ENCODE measurements around the gene COG4.
A peak's percentile ranks its signal among the peaks of the same experiment; 100 is the strongest.

COG4 gene

DNA sequence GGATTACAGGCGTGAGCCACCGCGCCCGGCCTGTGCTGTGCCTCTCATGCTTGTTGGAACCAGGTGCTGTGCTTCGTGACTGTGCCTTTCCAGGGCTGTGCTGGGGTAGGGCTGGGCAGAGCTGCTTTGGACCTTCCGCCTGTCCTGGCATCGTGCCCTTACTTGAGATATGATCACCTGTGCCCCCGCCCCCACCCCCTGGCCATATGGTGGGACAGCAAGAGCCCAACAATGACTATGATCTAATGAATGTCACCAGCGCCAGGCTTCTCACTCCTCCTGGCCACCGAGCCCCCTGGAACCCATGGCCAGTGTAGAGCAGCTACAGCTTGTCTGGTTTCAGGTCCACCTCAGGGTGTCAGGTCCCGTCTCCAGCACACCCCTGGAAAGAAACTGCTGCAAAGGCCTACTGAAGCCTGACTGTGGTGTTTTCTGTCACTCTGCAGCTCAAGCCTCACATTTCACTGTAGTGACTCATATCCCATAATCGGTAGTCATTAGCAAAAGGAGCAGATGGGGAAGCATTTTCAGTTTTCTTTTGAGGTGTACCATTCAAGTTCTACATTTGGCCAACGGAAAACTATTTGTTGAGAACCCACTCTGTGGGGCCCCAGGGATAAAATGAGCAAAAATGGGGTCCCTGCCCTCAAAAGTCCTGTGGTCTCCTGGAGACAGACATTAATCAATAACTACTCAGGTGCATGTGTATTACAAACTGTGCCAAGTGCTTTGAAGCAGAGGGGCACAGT, 46.9 kb downstream of the COG4 start:
- DNase-seq (ENCODE audit: low spot score) = peak; percentile 92
- ChIA-PET CTCF (interaction anchor here (0.5 to 0.6 kb wide), 2 partner anchors 50 to 92 kb away, joined by 4 to 5 read pairs; no protein-coding TSS in a partner anchor), POLR2A (ENCODE audit: low non-redundant PET) (interaction anchor here (0.6 kb wide), 1 partner anchor 12 kb away, joined by 5 read pairs; no protein-coding TSS in a partner anchor)
- H3K27ac ChIP-seq = peak overlapping the region; percentile 91
- TF ChIP-seq CTCF (conservative IDR thresholded peaks at IDR 0.05; ENCODE audit: low read depth) = no peak

DNA sequence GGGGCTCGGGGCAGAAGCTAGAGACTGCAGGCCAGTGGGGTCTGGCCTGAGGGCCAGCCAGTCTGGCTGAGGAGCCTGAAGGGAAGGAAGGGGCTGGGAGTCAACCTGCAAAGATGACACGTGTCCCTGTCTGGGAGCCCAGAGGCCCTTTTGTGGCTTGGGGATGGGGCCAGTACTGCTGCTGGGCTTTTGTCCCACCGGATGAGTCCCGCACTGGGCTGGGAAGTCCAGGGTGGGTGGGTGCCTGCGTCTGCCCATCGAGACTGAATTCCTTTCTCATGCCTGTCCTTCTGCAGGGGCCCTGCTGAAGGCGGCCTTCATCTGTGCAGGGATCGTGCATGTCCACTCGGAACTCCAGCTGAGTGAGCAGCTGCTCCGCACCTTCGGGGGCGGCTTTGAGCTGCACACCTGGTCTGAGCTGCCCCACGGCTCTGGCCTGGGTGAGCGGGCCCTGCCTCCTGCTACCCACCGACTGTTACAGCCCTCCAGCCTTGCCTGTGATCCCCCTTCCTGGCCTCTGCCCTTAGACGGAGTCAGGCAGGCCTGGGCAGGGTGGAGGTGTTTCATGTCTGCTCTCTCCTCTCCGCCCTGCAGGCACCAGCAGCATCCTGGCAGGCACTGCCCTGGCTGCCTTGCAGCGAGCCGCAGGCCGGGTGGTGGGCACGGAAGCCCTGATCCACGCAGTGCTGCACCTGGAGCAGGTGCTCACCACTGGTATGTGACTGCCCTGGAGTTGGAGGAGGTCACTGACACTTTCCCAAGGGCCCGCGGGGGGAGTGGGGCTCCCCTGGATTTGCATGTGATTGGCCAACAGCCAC, 48.1 kb downstream of the COG4 start:
- ChIA-PET POLR2A (ENCODE audit: low non-redundant PET) (no interaction called here), CTCF (no interaction called here)
- no peak for TF ChIP-seq CTCF (conservative IDR thresholded peaks at IDR 0.05; ENCODE audit: low read depth)
- H3K27ac ChIP-seq = peak overlapping the region; percentile 91
- DNase-seq (ENCODE audit: low spot score) = no peak

GRCh38 chr16:70474320-70475053, 48.9 kb downstream of the COG4 start:
- ChIA-PET CTCF (no interaction called here), POLR2A (ENCODE audit: low non-redundant PET) (no interaction called here)
- DNase-seq (ENCODE audit: low spot score) = no peak
- peak overlapping the region; percentile 91 for H3K27ac ChIP-seq
- TF ChIP-seq CTCF (conservative IDR thresholded peaks at IDR 0.05; ENCODE audit: low read depth) = no peak

DNA sequence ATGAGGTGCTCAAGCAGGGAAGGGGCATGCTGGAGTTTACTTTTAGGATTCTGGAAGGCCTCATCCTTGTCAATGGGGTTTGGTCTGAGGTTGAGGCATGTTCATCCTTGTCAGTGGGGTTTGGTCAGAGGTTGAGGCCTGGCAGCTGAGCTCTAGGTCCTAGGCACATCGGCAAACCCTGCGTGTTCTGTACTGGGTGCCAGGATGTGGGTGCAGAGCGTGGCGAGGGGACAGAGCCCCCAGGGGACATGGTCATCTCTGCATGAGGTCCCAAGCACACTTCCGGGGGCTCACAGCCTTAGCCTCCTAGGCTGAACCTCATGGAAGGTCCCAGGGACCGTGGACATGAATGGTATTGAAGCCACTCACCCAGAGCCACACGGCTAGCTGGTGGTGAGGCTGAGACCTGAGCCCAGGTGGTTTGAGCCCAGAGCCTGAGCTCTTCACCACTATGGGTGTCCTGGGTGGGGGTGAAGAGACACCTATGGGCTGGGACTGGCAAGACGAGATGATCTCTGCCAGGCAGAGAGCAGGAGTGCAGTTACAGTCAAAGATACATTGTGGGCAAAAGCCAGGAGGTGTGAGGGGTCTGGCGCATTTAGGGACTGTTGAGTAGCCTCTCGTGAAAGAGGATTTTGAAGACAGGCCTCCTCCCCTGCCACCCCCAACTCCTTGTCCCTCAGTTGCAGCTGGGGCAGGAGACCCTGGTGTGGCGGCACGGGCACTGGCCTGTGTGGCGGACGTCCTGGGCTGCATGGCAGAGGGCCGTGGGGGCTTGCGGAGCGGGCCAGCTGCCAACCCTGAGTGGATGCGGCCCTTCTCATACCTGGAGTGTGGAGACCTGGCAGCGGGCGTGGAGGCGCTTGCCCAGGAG, 49.7 kb downstream of the COG4 start:
- no peak for DNase-seq (ENCODE audit: low spot score)
- ChIA-PET POLR2A (ENCODE audit: low non-redundant PET) (interaction anchor here (0.6 kb wide), 1 partner anchor 27 kb away, joined by 12 read pairs; no protein-coding TSS in a partner anchor), CTCF (no interaction called here)
- TF ChIP-seq CTCF (conservative IDR thresholded peaks at IDR 0.05; ENCODE audit: low read depth) = no peak
- H3K27ac ChIP-seq = peak overlapping the region; percentile 91; the same call in 1 of the 2 replicates

GRCh38 chr16:70472786-70473433, 50.4 kb downstream of the COG4 start:
- no peak for DNase-seq (ENCODE audit: low spot score)
- ChIA-PET POLR2A (ENCODE audit: low non-redundant PET) (interaction anchor here (0.6 kb wide), 1 partner anchor 28 kb away, joined by 12 read pairs; no protein-coding TSS in a partner anchor), CTCF (interaction anchor here (0.6 kb wide), 1 partner anchor 184 kb away, joined by 3 read pairs; no protein-coding TSS in a partner anchor)
- TF ChIP-seq CTCF (conservative IDR thresholded peaks at IDR 0.05; ENCODE audit: low read depth) = no peak
- H3K27ac ChIP-seq = peak overlapping the region; percentile 58; the same call in 1 of the 2 replicates

Measured in RWPE1 (cell line).